ENCODE data around the gene CCSER1. TPM values are rescaled to one million over a fixed set of nuclear protein-coding genes. Genes with fewer than 3 reads are reported as not detected.
"Not testable (repeated sequence)": the region's sequence is repeated elsewhere in the genome, so short reads cannot be mapped to it uniquely, and the experiment has no call there.

The CCSER1 gene
- total RNA-seq, 4 donors from 2014 or later = 27.5 to 66.5 (median 54.3) TPM

DNA sequence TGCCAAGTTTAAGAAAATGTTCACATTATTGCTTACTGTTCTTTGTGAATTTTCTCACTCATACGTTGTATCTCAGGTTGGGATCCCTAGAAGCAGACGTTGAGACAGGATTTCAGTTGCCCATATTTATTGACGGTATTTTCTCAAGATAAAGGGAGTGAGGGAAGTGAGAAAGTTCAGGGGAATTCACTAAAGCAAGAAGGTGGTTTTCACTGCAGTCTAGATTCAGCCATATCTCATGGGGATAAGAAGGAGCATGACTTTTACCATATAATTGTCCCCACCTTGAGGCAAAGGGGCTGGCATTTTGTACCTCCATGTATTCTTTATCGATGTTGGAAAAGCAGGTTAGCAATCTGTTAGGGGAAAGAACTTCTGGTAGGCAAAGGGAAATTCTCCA is 543.0 kb downstream of the CCSER1 start:
- Histone ChIP-seq H3K27ac (no peak overlapping the region), H3K27me3 (no peaks in the 10 kb centered on the region), H3K36me3 (no peaks in the 10 kb centered on the region), H3K4me1 (no peaks in the 10 kb centered on the region), H3K9me3 (no peaks in the 10 kb centered on the region), H3K4me3 (no peak overlapping the region)
- TF ChIP-seq, protein P1, sequence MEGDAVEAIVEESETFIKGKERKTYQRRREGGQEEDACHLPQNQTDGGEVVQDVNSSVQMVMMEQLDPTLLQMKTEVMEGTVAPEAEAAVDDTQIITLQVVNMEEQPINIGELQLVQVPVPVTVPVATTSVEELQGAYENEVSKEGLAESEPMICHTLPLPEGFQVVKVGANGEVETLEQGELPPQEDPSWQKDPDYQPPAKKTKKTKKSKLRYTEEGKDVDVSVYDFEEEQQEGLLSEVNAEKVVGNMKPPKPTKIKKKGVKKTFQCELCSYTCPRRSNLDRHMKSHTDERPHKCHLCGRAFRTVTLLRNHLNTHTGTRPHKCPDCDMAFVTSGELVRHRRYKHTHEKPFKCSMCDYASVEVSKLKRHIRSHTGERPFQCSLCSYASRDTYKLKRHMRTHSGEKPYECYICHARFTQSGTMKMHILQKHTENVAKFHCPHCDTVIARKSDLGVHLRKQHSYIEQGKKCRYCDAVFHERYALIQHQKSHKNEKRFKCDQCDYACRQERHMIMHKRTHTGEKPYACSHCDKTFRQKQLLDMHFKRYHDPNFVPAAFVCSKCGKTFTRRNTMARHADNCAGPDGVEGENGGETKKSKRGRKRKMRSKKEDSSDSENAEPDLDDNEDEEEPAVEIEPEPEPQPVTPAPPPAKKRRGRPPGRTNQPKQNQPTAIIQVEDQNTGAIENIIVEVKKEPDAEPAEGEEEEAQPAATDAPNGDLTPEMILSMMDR (IDR thresholded peaks at IDR 0.05) = no peak
- TF ChIP-seq POLR2A (IDR thresholded peaks at IDR 0.05) = no peak
- DNase-seq = no peak

DNA sequence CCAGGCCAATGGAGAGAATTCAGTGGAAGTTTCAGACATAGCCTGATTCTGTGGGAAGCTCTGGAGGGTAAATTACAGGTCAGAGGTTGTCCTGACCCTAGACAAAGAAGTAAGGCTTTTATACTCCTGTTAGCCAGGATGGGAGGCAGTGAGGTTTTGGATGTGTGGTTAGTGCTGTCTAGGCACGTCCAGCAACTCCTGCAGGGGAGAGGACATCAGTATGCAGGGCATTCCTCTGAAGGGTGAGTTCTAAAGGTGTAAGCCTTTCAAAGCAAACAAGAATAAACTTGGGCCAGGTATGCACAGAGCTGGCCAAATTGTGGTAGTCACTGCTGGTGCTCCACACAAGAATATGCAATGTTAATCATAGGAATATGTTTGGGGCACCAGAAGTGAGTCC is 562.5 kb downstream of the CCSER1 start:
- TF ChIP-seq, protein P1 (IDR thresholded peaks at IDR 0.05) = no peak
- TF ChIP-seq POLR2A (IDR thresholded peaks at IDR 0.05) = no peak
- H3K4me3 ChIP-seq = no peak overlapping the region
- no peak overlapping the region for H3K27ac ChIP-seq
- H3K4me1 ChIP-seq = no peaks in the 10 kb centered on the region
- H3K27me3 ChIP-seq = no peaks in the 10 kb centered on the region
- H3K9me3 ChIP-seq = no peaks in the 10 kb centered on the region
- no peak for DNase-seq
- H3K36me3 ChIP-seq = no peaks in the 10 kb centered on the region

DNA sequence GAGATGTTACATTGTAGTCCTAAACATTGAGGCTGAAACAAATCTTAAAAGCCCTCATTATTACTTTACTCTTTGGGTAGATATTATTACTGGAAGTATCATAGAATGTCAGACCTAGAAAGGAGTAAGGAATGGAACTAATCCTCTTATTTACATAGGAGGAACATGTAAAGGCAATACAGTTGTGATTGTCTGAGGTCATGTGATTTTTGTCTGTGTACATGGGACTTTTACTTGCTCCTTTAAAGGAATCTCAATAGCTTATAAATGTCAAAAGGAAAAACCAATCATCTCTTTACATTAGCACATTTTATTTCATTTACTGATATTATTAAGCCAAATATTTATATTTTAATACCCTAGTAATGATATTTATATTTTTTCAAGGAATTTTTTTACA is 568.2 kb downstream of the CCSER1 start:
- no peaks in the 10 kb centered on the region for H3K36me3 ChIP-seq
- no peak for DNase-seq
- no peak overlapping the region for H3K27ac ChIP-seq
- no peaks in the 10 kb centered on the region for H3K9me3 ChIP-seq
- no peaks in the 10 kb centered on the region for H3K27me3 ChIP-seq
- TF ChIP-seq POLR2A (IDR thresholded peaks at IDR 0.05) = no peak
- TF ChIP-seq, protein P1 (IDR thresholded peaks at IDR 0.05) = no peak
- no peaks in the 10 kb centered on the region for H3K4me1 ChIP-seq
- no peak overlapping the region for H3K4me3 ChIP-seq

DNA sequence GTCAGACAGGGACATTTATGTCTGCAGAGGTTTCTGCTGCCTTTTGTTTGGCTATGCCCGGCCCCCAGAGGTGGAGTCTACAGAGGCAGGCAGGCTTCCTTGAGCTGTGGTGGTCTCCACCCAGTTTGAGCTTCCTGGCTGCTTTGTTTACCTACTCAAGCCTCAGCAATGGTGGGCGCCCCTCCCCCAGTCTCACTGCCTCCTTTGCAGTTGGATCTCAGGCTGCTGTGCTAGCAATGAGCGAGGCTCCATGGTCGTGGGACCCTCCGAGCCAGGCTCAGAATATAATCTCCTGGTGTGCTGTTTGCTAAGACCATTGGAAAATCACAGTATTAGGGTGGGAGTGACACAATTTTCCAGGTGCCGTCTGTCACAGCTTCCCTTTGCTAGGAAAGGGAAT is 578.3 kb downstream of the CCSER1 start:
- not testable (repeated sequence) for H3K27me3 ChIP-seq, H3K4me3 ChIP-seq

DNA sequence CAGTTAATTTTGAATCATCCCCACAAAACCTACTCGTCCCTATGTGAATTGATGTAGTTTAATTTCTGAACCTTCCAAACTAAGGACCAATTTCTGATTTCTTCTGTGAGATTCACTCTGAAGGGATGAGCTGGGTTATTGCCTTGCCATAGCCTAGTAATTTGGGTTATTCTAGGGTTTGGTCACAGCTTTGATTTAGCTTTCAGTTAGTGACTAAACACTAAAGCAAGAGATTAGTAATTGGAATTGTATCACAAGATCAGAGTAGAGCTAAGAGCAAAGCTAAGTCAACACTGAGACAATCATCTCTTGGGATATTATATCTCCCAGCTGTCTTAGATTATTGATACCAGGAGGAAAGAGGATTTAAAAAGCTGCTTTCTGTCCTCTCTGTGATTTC is 588.0 kb downstream of the CCSER1 start:
- Histone ChIP-seq H3K4me1 (no peaks in the 10 kb centered on the region), H3K27me3 (no peaks in the 10 kb centered on the region), H3K9me3 (no peaks in the 10 kb centered on the region), H3K36me3 (no peaks in the 10 kb centered on the region), H3K4me3 (no peak overlapping the region), H3K27ac (no peak overlapping the region)
- DNase-seq = no peak
- TF ChIP-seq POLR2A (IDR thresholded peaks at IDR 0.05) = no peak
- TF ChIP-seq, protein P1 (IDR thresholded peaks at IDR 0.05) = no peak

More for the DNA sequence above, 578.3 kb downstream of the CCSER1 start:
- not testable (repeated sequence) for H3K4me1 ChIP-seq, DNase-seq, H3K27ac ChIP-seq, H3K9me3 ChIP-seq, H3K36me3 ChIP-seq

DNA sequence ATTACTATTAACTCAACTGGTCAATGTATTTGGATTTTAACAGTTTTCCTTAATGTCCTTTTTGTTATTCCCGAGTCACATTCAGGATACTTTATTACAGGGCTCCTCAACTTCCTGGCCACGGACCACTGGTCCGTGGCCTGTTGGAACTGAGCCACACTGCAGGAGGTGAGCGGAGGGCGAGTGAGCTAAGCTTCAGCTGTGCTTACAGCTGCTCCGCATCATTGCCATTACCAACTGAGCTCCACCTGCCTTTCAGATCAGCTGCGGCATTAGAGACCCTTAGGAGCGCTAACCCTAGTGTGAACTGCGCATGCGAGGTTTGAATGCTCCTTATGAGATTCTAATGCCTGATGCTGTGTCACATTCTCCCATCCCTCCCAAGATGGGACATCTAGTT is 591.7 kb downstream of the CCSER1 start:
- H3K36me3 ChIP-seq = no peaks in the 10 kb centered on the region
- H3K27me3 ChIP-seq = no peaks in the 10 kb centered on the region
- no peak overlapping the region for H3K27ac ChIP-seq
- H3K4me1 ChIP-seq = no peaks in the 10 kb centered on the region
- H3K9me3 ChIP-seq = no peaks in the 10 kb centered on the region
- no peak overlapping the region for H3K4me3 ChIP-seq
- TF ChIP-seq, protein P1 (IDR thresholded peaks at IDR 0.05) = no peak
- no peak for TF ChIP-seq POLR2A (IDR thresholded peaks at IDR 0.05)
- no peak for DNase-seq
